ENCODE measurements around the gene MELK. TPM values are rescaled to one million over a fixed set of nuclear protein-coding genes. Genes with fewer than 3 reads are reported as not detected.

The MELK gene
- 7.0 and 40.8 TPM in 2 replicates for total RNA-seq

DNA sequence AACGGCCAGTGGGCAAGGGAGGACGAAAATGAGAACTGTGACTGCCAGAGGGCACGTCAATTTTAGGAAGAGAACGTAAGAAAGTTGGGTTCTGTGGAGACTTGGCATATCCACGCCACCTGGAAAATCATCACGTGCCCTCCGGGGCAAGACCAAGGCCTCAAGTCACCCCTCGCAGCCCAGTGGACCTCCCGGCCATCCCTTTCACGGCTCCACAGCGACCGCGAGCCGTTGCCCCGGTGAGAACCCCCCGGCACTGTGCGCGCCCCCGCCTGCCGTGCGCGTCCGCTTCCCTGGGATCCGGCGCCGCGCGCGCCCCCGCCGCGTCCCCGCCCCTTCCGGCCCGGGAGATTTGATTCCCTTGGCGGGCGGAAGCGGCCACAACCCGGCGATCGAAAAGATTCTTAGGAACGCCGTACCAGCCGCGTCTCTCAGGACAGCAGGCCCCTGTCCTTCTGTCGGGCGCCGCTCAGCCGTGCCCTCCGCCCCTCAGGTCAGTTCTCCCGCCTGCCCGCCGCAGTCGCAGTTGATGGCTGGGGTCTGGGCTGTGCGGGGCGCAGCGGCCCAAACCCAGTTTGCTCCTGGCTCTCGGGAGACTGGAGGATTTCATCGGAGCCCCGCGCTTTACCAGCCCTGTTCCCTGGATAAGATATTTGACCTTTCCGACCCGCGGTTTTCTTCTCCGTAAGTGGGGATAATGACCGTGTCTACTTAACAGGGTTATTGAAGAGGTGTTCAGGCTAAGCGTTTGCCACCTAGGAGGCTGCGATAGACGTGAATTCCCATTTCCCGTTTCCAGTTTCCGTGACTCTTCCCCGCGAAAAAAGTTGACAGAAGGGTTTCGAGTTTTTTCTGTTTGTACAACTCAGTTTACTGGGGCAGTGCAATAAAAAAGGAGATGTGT, at the start of gene MELK:
Gene MELK (plus strand): TSS at position 381 of the 904 bp plus-strand sequence. CDS start 8,787 bp downstream, outside the sequence.

Other genes with a start within 250 kb of the MELK start
- gene RNF38, start 172.6 kb upstream of the MELK start, total RNA-seq, result 4.4 and 6.8 TPM in 2 replicates

Measured in regular cardiac myocyte (primary cell).